HCT116 (cell line): ENCODE results near the gene MOB4. TPM values are rescaled to one million over a fixed set of nuclear protein-coding genes. Genes with fewer than 3 reads are reported as not detected.

Experiments used
- ATAC-seq: fragments of 200-7000 bp; cut with Tn5 transposase; 2 replicates; pipeline ENCODE4 v1.9.1; 2020; ENCODE audit warnings: mild to moderate bottlenecking, moderate library complexity
- BruUV-seq: library from RNA; stranded (reverse); fragments of 400-500 nt; replicated peaks from 2 replicates; lab custom pipeline; 2021; lab: Mats Ljungman, UMichigan
- CTCF ChIA-PET: fragments of 300-600 bp; sonication (Branson Sonifier 250); formaldehyde crosslinking; loops from one replicate; lab custom pipeline; 2021; ENCODE audit warnings: antibody characterized with exemption; lab: Charles Lee
- POLR2A ChIA-PET: fragments of 300-600, 350-600 bp; sonication (Branson Sonifier 250); formaldehyde crosslinking; loops from one replicate; lab custom pipeline; 2021; ENCODE audit warnings: antibody characterized with exemption; lab: Charles Lee
- RAD21 ChIA-PET, 2 experiments: fragments of 300-600 bp; sonication (Branson Sonifier 250); formaldehyde crosslinking; loops; one replicate each; lab custom pipeline; 2023; ENCODE audit warnings: low total read pairs in 2 of 2; ENCODE audit not compliant: uncharacterized antibody in 2 of 2, unreplicated experiment in 2 of 2, low non-redundant PET in 1 of 2; lab: Charles Lee
- DNase-seq: peaks from one replicate; pipeline ENCODE4 v3.0.0-alpha.2; 2010; ENCODE audit warnings: low read depth, low spot score
- H2AFZ ChIP-seq: fragments of 200-600 bp; shearing (Covaris generic), sonication (generic); 2 replicates; pipeline ENCODE4 v1.6.1; 2017; ENCODE audit warnings: low read depth, mixed run types, mixed read lengths, antibody characterized with exemption, low read length; ENCODE audit not compliant: poor library complexity, severe bottlenecking
- H3K27ac ChIP-seq: 2 replicates; pipeline ENCODE4 v1.5.1; 2012; ENCODE audit warnings: low read depth, low read length
- H3K27me3 ChIP-seq: fragments of 200-600 bp; sonication (generic); 2 replicates; pipeline ENCODE4 v1.6.1; 2016; ENCODE audit warnings: mixed run types, low read length, mixed read lengths; ENCODE audit not compliant: insufficient read depth
- H3K36me3 ChIP-seq, 2 experiments: fragments of 200-500 bp in 1 of 2; fragments of 200-600 bp in 1 of 2; sonication (Bioruptor generic) in 1 of 2; sonication (generic) in 1 of 2; 2 replicates each; pipeline versions ENCODE4 v1.5.1 to v1.6.1; 2014 to 2016; ENCODE audit warnings: low read length in 2 of 2, inconsistent platforms in 1 of 2, mixed read lengths in 1 of 2, mixed run types in 1 of 2; ENCODE audit not compliant: insufficient read depth in 2 of 2, control insufficient read depth in 1 of 2
- H3K4me1 ChIP-seq, 2 experiments: fragments of 200-600 bp in 1 of 2; sonication (generic) in 1 of 2; 2 replicates each; pipeline versions ENCODE4 v1.5.1 to v1.6.1; 2012 to 2017; ENCODE audit warnings: low read length in 2 of 2, inconsistent platforms in 1 of 2, mild to moderate bottlenecking in 1 of 2, mixed read lengths in 1 of 2, mixed run types in 1 of 2, moderate library complexity in 1 of 2; ENCODE audit not compliant: insufficient read depth in 2 of 2, control insufficient read depth in 1 of 2
- H3K4me2 ChIP-seq: fragments of 200-600 bp; sonication (generic); 2 replicates; pipeline ENCODE4 v1.6.1; 2017; ENCODE audit warnings: mixed run types, low read length, mixed read lengths
- H3K4me3 ChIP-seq, 2 experiments: fragments of 200-600 bp in 1 of 2; sonication (generic) in 1 of 2; replicated peaks in 1 of 2; 2 replicates each; pipeline ENCODE4 v1.5.1; 2011 to 2016; ENCODE audit warnings: low read length in 2 of 2, control low read depth in 1 of 2, low read depth in 1 of 2, mild to moderate bottlenecking in 1 of 2, mixed read lengths in 1 of 2, mixed run types in 1 of 2
- H3K79me2 ChIP-seq: fragments of 200-600 bp; sonication (generic); 2 replicates; pipeline ENCODE4 v1.6.1; 2017; ENCODE audit warnings: mild to moderate bottlenecking, mixed run types, low read length, moderate library complexity, mixed read lengths; ENCODE audit not compliant: insufficient read depth
- H3K9ac ChIP-seq: fragments of 200-600 bp; sonication (generic); 2 replicates; pipeline ENCODE4 v1.6.1; 2016; ENCODE audit warnings: low read length, mixed read lengths
- H3K9me2 ChIP-seq: fragments of 200-600 bp; sonication (generic), shearing (Covaris generic); 2 replicates; pipeline ENCODE4 v1.6.1; 2017; ENCODE audit warnings: mixed run types, mild to moderate bottlenecking, moderate library complexity; ENCODE audit not compliant: insufficient read depth
- H3K9me3 ChIP-seq, 2 experiments: fragments of 200-500 bp in 1 of 2; fragments of 200-600 bp in 1 of 2; sonication (Bioruptor generic) in 1 of 2; sonication (generic) in 1 of 2; 2 replicates each; pipeline ENCODE4 v1.6.1; 2014 to 2017; ENCODE audit warnings: low read length in 2 of 2, mixed read lengths in 2 of 2, inconsistent platforms in 1 of 2, low read depth in 1 of 2, mild to moderate bottlenecking in 1 of 2, mixed run types in 1 of 2, moderate library complexity in 1 of 2; ENCODE audit not compliant: control insufficient read depth in 1 of 2, insufficient read depth in 1 of 2
- H4K20me1 ChIP-seq: fragments of 200-600 bp; sonication (generic), shearing (Covaris generic); 2 replicates; pipeline ENCODE4 v1.6.1; 2017; ENCODE audit warnings: mixed run types, mild to moderate bottlenecking, moderate library complexity; ENCODE audit not compliant: insufficient read depth
- CBX3 ChIP-seq: IDR thresholded peaks from 2 replicates; pipeline ENCODE4 v1.6.1; 2012; ENCODE audit warnings: low read depth
- CTCF ChIP-seq, 3 experiments: fragments of 200-600 bp in 1 of 3; sonication (generic) in 1 of 3; IDR thresholded peaks in 2 of 3; conservative IDR thresholded peaks in 1 of 3; 2 replicates each; pipeline ENCODE4 v1.5.1; 2012 to 2017; ENCODE audit warnings: low read depth in 2 of 3, low read length in 2 of 3, antibody characterized with exemption in 1 of 3, borderline replicate concordance in 1 of 3, control low read depth in 1 of 3, mild to moderate bottlenecking in 1 of 3, mixed read lengths in 1 of 3, mixed run types in 1 of 3, moderate library complexity in 1 of 3; ENCODE audit not compliant: insufficient read depth in 1 of 3
- JUND ChIP-seq: IDR thresholded peaks from 2 replicates; pipeline ENCODE4 v1.6.1; 2012
- TCF7L2 ChIP-seq: IDR thresholded peaks from 2 replicates; pipeline ENCODE4 v1.7.0; 2011; ENCODE audit warnings: borderline replicate concordance, inconsistent platforms; ENCODE audit not compliant: insufficient read depth, insufficient read length; ENCODE audit errors: extremely low read depth
- YY1 ChIP-seq: IDR thresholded peaks from 2 replicates; pipeline ENCODE4 v1.6.1; 2011; ENCODE audit warnings: low read length, low read depth, moderate library complexity, mild to moderate bottlenecking; ENCODE audit not compliant: insufficient replicate concordance; ENCODE audit errors: extremely low read depth
- intact Hi-C: fragments of 100-400 bp; cut with micrococcal nuclease; formaldehyde crosslinking; loops from 2 replicates; pipeline ENCODE4 v1.10.0; 2022
- total RNA-seq: library from RNA; stranded (reverse); gene quantifications from one replicate; pipeline ENCODE4 v1.2.1, GENCODE V29; 2021; ENCODE audit not compliant: unreplicated experiment

The MOB4 gene
- total RNA-seq, 1 experiment from 2014 or later, result 24.4 TPM

- DNase-seq (no peak), ATAC-seq (no peak)
- Histone ChIP-seq H3K4me1 (no peaks in the 10 kb centered on the region), H3K9ac (no peak overlapping the region), H4K20me1 (0 out of 2 replicates have a peak, but pooled peaks cover 5% of the 10 kb centered on the region), H3K27ac (no peak overlapping the region), H3K4me3 (no peak overlapping the region), H3K79me2 (no peaks in the 10 kb centered on the region), H3K36me3 (no peaks in the 10 kb centered on the region; a peak in 1 of 4 replicates), H2AFZ (no peak overlapping the region), H3K4me2 (no peak overlapping the region), H3K9me2 (no peaks in the 10 kb centered on the region), H3K27me3 (no peaks in the 10 kb centered on the region), H3K9me3 (no peaks in the 10 kb centered on the region)
- intact Hi-C loops, result no loop called here
- BruUV-seq, result no TSS peak
- ChIA-PET CTCF (no interaction called here), POLR2A (no interaction called here), RAD21 (interaction anchor here in 1 of 2 experiments (0.7 kb wide), 1 partner anchor 12 kb away, joined by 6 read pairs; no protein-coding TSS in a partner anchor)
- no peak for TF ChIP-seq JUND
- no peak for TF ChIP-seq YY1
- no peak for TF ChIP-seq CTCF (IDR thresholded peaks at IDR 0.05 in 2 of 3, conservative IDR thresholded peaks at IDR 0.05 in 1 of 3; ENCODE audit: borderline replicate concordance in 1 of 3, insufficient read depth in 1 of 3, low read depth in 2 of 3, low read length in 2 of 3)
Observed at GRCh38 chr2:197560146-197560665, 44.3 kb downstream of the MOB4 start.

GRCh38 chr2:197571627-197572271, 55.9 kb downstream of the MOB4 start:
- CTCF ChIA-PET, result no interaction called here
- H3K79me2 ChIP-seq, result no peaks in the 10 kb centered on the region
- no peak overlapping the region for H3K4me3 ChIP-seq
- H3K36me3 ChIP-seq, result peaks cover 0 to 9% of the 10 kb centered on the region in 2 experiments; a peak in 1 of 4 replicates
- no TSS peak for BruUV-seq
- no peak overlapping the region for H2AFZ ChIP-seq
- ATAC-seq, result 0 out of 2 replicates have a peak, but pooled peaks have one; percentile 25
- DNase-seq, result no peak
- TF ChIP-seq CBX3, result no peak
- no peak for TF ChIP-seq TCF7L2
- peaks cover 0 to 4% of the 10 kb centered on the region in 2 experiments; a peak in 1 of 4 replicates for H3K9me3 ChIP-seq
- no peaks in the 10 kb centered on the region for H4K20me1 ChIP-seq
- no peak overlapping the region for H3K9ac ChIP-seq
- H3K4me2 ChIP-seq, result no peak overlapping the region
- RAD21 ChIA-PET, result no interaction called here
- H3K27ac ChIP-seq, result no peak overlapping the region
- no peaks in the 10 kb centered on the region for H3K9me2 ChIP-seq
- H3K27me3 ChIP-seq, result no peaks in the 10 kb centered on the region
- POLR2A ChIA-PET, result no interaction called here
- H3K4me1 ChIP-seq, result 0 out of 4 replicates have a peak, but pooled peaks cover 0 to 3% of the 10 kb centered on the region in 2 experiments
- intact Hi-C loops, result no loop called here
